Endothelial cell (in vitro differentiated cells): ENCODE data around the gene MPI. TPM values are rescaled to one million over a fixed set of nuclear protein-coding genes. Genes with fewer than 3 reads are reported as not detected.
"Not testable (repeated sequence)": the region's sequence is repeated elsewhere in the genome, so short reads cannot be mapped to it uniquely, and the experiment has no call there.

Experiments used
- DNase-seq: peaks from one replicate; pipeline ENCODE4 v3.0.0; 2021; ENCODE audit warnings: low spot score
- H3K27ac Mint-ChIP-seq: one replicate; pipeline ENCODE4 v1.8.0; 2021; ENCODE audit warnings: mixed read lengths, inconsistent platforms; ENCODE audit not compliant: unreplicated experiment
- H3K27me3 Mint-ChIP-seq: one replicate; pipeline ENCODE4 v1.8.0; 2021; ENCODE audit warnings: mild to moderate bottlenecking, moderate library complexity, mixed read lengths, inconsistent platforms; ENCODE audit not compliant: unreplicated experiment
- H3K36me3 Mint-ChIP-seq: one replicate; pipeline ENCODE4 v1.8.0; 2021; ENCODE audit warnings: mild to moderate bottlenecking, low read depth, mixed read lengths, inconsistent platforms; ENCODE audit not compliant: unreplicated experiment
- H3K4me1 Mint-ChIP-seq: one replicate; pipeline ENCODE4 v1.8.0; 2021; ENCODE audit warnings: mild to moderate bottlenecking, mixed read lengths, inconsistent platforms; ENCODE audit not compliant: unreplicated experiment
- H3K4me3 Mint-ChIP-seq: one replicate; pipeline ENCODE4 v1.8.0; 2021; ENCODE audit warnings: mild to moderate bottlenecking, mixed read lengths, inconsistent platforms; ENCODE audit not compliant: unreplicated experiment
- H3K9me3 Mint-ChIP-seq: one replicate; pipeline ENCODE4 v1.8.0; 2021; ENCODE audit warnings: mixed read lengths, inconsistent platforms; ENCODE audit not compliant: unreplicated experiment
- total RNA-seq: library from RNA; stranded (reverse); fragmentation: NEBNext Ultra II Directional; extraction: Animal tissue kit (Norgen Biotek cat#: 25700); gene quantifications from one replicate; pipeline ENCODE4 v1.2.1, GENCODE V29; 2021; ENCODE audit not compliant: unreplicated experiment
- TF ChIP-seq, protein P1 (sequence below): fragments of 200-600 bp; sonication (generic); IDR thresholded peaks from one replicate; pipeline ENCODE4 v1.5.0; 2021; ENCODE audit warnings: antibody characterized with exemption; ENCODE audit not compliant: unreplicated experiment

Gene MPI
- total RNA-seq, 1 donor from 2014 or later: 22.2 TPM

DNA sequence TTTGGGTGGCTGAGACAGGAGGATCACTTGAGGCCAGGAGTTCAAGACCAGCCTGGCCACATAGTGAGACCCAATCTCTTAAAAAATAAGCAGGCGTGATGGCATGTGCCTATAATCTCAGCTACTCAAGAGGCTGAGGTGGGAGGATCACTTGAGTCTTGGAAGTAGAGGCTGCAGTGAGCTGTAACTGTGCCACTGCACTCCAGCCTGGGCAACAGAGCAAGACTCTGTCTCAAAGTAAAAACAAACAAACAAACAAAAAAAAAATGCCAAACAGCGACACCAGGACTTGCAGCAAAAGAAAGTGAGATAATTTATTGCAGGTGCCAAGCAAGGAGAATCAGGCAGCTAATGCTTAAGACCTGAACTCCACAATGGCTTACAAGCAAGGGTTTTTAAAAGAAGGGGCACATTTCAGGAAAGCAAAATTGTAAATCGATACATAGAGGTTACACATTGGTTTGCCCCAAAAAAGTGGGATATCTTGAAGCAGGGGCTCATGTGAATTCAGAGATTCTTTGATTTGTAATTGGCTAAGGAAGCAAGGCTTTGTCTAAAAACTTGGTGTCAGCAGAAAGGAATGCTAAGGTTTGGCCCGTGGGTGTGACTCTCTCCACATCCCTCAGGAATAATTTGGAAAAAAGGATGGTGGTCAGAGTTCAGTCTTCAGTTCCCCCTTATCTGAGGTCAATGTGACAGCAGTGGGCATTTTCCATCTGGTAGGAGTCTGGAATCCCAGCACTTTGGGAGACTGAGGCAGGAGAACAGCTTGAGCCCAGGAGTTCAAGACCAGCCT is 5.2 kb upstream of the MPI start:
- Mint-ChIP-seq H3K4me3 (no peak overlapping the region), H3K36me3 (no peaks in the 10 kb centered on the region), H3K4me1 (peaks cover 8% of the 10 kb centered on the region), H3K27me3 (peaks cover 6% of the 10 kb centered on the region), H3K9me3 (no peaks in the 10 kb centered on the region), H3K27ac (peak overlapping the region; percentile 31)
- DNase-seq: no peak
- TF ChIP-seq, protein P1, sequence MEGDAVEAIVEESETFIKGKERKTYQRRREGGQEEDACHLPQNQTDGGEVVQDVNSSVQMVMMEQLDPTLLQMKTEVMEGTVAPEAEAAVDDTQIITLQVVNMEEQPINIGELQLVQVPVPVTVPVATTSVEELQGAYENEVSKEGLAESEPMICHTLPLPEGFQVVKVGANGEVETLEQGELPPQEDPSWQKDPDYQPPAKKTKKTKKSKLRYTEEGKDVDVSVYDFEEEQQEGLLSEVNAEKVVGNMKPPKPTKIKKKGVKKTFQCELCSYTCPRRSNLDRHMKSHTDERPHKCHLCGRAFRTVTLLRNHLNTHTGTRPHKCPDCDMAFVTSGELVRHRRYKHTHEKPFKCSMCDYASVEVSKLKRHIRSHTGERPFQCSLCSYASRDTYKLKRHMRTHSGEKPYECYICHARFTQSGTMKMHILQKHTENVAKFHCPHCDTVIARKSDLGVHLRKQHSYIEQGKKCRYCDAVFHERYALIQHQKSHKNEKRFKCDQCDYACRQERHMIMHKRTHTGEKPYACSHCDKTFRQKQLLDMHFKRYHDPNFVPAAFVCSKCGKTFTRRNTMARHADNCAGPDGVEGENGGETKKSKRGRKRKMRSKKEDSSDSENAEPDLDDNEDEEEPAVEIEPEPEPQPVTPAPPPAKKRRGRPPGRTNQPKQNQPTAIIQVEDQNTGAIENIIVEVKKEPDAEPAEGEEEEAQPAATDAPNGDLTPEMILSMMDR: no peak

DNA sequence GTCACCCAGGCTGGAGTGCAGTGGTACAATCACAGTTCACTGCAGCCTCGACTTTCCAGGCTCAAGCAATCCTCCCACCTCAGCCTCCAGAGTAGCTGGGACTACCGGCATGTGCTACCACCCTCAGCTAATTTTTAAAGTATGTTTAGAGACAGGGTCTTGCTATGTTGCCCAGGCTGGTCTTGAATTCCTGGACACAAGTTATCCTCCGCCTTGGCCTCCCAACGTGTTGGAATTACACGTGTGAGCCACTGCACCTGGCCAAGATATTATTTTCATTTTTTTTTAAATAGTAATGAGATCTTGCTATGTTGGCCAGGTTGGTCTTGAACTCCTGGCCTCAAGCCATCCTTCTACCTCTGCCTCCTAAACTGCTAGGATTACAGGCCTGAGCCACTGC is 4.4 kb upstream of the MPI start:
- Mint-ChIP-seq H3K4me3 (no peak overlapping the region), H3K36me3 (no peaks in the 10 kb centered on the region), H3K27ac (no peak overlapping the region), H3K27me3 (peaks cover 6% of the 10 kb centered on the region), H3K9me3 (no peaks in the 10 kb centered on the region), H3K4me1 (peaks cover 14% of the 10 kb centered on the region)
- no peak for DNase-seq
- TF ChIP-seq, protein P1: no peak

DNA sequence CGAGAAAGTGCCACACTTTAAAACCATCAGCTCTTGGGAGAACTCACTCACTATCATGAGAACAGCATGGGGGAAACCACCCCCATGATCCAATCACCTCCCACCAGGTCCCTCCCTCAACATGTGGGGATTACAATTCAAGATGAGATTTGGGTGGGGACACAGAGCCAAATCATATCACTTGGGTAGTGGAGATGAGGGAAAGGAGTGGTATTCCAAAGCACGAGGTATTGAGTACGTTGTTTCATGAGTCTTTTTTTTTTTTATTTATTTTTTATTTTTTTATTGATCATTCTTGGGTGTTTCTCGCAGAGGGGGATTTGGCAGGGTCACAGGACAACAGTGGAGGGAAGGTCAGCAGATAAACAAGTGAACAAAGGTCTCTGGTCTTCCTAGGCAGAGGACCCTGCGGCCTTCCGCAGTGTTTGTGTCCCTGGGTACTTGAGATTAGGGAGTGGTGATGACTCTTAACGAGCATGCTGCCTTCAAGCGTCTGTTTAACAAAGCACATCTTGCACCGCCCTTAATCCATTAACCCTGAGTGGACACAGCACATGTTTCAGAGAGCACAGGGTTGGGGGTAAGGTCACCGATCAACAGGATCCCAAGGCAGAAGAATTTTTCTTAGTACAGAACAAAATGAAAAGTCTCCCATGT is 2.2 kb upstream of the MPI start:
- not testable (repeated sequence) for H3K9me3 Mint-ChIP-seq, H3K27ac Mint-ChIP-seq, H3K27me3 Mint-ChIP-seq, DNase-seq, H3K36me3 Mint-ChIP-seq, H3K4me3 Mint-ChIP-seq
- peaks cover 19% of the 10 kb centered on the region for H3K4me1 Mint-ChIP-seq

DNA sequence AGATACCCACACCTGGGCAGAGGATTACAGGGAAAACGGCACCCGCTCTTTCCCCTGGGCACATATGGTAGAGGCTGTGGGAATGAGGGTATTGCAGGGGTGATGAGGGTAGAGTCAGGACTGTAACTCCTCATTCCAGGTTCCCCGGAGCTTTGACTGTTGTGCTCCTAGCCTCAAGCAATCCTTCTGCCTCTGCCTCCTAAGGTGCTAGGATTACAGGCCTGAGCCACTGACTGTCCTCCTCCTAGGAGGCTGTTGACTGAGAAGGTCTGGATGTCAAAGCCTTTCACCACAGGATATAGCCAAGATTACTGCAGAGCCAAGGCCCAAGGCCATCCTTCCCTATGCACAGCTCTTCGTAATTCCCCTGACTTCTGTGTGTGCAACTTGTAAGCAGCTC is 1.1 kb upstream of the MPI start:
- Mint-ChIP-seq H3K4me1 (peaks cover 19% of the 10 kb centered on the region), H3K27me3 (peaks cover 6% of the 10 kb centered on the region), H3K27ac (no peak overlapping the region), H3K36me3 (peaks cover 6% of the 10 kb centered on the region), H3K9me3 (no peaks in the 10 kb centered on the region), H3K4me3 (no peak overlapping the region)
- TF ChIP-seq, protein P1: no peak
- no peak for DNase-seq

DNA sequence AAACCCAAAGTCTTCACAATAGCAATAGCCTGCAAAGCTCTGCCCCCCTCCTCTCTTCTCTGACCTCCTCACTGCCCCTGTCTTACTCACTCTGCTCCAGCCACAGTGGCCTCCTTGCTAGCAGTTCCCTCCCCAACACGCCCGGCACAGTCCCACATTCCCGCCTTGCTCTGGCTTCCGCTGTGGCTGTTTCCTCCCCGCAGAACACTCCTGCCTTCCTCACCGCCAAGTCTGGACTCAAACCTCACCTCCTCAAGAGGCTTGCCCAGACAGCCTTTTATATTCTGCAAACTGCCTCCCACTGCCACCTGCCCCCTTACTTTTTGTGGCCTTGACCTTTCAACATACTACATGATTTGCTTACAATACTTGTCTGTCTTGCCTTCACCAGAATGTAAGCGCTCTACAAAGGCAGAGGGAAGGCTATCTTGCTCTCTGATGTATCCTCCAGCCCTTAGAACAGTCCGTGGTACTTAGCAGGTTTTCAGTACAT is 406 bp upstream of the MPI start:
- DNase-seq: peak; percentile 39
- Mint-ChIP-seq H3K27me3 (peaks cover 9% of the 10 kb centered on the region), H3K27ac (peak overlapping the region; percentile 85), H3K36me3 (peaks cover 7% of the 10 kb centered on the region), H3K4me3 (peak overlapping the region; percentile 89), H3K9me3 (no peaks in the 10 kb centered on the region), H3K4me1 (peaks cover 19% of the 10 kb centered on the region)
- TF ChIP-seq, protein P1: no peak
